ENCODE data around the gene GPR153. TPM values are rescaled to one million over a fixed set of nuclear protein-coding genes. Genes with fewer than 3 reads are reported as not detected.
A peak's percentile ranks its signal among the peaks of the same experiment; 100 is the strongest.

GPR153 gene
- total RNA-seq, 4 donors from 2014 or later, result 5.6 to 12.3 (median 10.2) TPM

DNA sequence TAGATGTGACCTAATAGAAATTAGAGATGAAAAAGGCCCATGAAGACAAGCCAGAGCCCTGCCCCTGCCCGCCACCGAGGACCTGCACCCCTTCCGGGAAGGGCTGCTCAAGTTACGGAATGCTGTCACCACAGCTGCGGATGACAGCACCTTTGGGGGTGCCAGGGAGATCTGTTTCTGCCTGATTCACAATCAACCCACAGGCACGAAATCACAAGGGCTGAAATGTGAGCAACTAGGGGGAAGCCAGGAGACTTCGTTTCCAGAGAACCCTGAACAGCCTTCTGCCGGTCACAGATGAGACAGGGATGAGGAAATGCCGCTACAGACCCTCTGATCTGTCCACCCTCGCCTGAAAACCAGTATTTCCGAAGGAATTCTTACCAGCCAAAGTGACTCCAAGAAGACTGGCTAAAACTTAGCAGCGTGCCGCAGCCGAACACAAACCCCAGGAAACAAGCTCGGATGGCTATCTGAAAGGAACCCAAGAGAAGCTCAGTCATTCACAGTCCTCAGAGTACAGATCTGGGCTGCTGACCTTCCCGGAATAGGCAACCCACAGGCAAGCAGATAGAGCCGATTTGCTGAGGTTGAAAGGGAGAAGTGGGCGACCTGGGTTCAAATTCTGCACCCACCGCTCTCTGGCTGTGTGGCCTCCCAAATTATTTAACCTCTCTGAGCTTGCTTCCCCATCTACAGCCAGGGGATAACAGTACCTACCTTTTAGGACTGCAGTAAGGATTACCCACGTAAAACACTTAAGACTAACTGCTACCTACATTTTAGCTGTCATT, 26.2 kb downstream of the GPR153 start:
- peaks cover 0 to 47% (median 9%) of the 10 kb centered on the region in 3 donors for H3K36me3 ChIP-seq
- H3K27me3 ChIP-seq, result peaks cover 0 to 14% (median 0%) of the 10 kb centered on the region in 4 donors
- 25 to 37% methylated on average over 13 of the region's 20 CpGs for WGBS, 2 donors
- peak overlapping the region; percentile 67 to 93 (median 86) for H3K4me3 ChIP-seq
- no peak for DNase-seq
- H3K27ac ChIP-seq, result peak overlapping the region; percentile 7 to 91 (median 57)
- peaks cover 10 to 21% (median 10%) of the 10 kb centered on the region in 3 donors for H3K4me1 ChIP-seq
- intact Hi-C loops (cut with DNase I), result no loop called here
- TF ChIP-seq, protein P1, sequence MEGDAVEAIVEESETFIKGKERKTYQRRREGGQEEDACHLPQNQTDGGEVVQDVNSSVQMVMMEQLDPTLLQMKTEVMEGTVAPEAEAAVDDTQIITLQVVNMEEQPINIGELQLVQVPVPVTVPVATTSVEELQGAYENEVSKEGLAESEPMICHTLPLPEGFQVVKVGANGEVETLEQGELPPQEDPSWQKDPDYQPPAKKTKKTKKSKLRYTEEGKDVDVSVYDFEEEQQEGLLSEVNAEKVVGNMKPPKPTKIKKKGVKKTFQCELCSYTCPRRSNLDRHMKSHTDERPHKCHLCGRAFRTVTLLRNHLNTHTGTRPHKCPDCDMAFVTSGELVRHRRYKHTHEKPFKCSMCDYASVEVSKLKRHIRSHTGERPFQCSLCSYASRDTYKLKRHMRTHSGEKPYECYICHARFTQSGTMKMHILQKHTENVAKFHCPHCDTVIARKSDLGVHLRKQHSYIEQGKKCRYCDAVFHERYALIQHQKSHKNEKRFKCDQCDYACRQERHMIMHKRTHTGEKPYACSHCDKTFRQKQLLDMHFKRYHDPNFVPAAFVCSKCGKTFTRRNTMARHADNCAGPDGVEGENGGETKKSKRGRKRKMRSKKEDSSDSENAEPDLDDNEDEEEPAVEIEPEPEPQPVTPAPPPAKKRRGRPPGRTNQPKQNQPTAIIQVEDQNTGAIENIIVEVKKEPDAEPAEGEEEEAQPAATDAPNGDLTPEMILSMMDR (IDR thresholded peaks at IDR 0.05), result no peak
- TF ChIP-seq POLR2A (IDR thresholded peaks at IDR 0.05), result no peak
- no peaks in the 10 kb centered on the region for H3K9me3 ChIP-seq

DNA sequence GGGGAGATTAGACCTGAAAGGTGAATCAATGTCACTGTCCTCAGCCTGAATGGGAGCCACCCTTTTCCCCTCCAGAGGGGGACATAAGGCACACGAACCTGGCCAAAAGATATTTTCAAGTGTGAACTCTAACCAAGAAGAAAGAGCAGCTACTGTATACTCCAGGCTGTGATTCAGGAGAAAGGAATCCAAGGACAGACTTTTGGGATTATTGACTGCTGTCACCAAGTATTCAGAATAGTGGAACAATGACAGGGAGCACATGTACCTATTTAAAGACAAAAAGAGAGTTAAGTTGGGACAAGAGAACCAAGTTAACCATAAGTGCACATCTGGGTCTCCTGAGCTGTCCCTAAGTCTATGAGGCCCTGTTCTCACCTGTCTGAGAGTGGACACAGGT, 27.5 kb downstream of the GPR153 start:
- TF ChIP-seq POLR2A (IDR thresholded peaks at IDR 0.05), result no peak
- TF ChIP-seq, protein P1 (IDR thresholded peaks at IDR 0.05), result no peak
- H3K27ac ChIP-seq, result no peak overlapping the region
- H3K4me1 ChIP-seq, result peaks cover 10 to 21% (median 10%) of the 10 kb centered on the region in 3 donors
- peaks cover 0 to 60% (median 13%) of the 10 kb centered on the region in 3 donors for H3K36me3 ChIP-seq
- WGBS, 2 donors, result 33 to 57% methylated on average over 1 of the region's 1 CpG
- no peak overlapping the region for H3K4me3 ChIP-seq
- H3K9me3 ChIP-seq, result no peaks in the 10 kb centered on the region
- no peak for DNase-seq
- intact Hi-C loops (cut with DNase I), result no loop called here
- peaks cover 0 to 1% (median 0%) of the 10 kb centered on the region in 4 donors for H3K27me3 ChIP-seq

DNA sequence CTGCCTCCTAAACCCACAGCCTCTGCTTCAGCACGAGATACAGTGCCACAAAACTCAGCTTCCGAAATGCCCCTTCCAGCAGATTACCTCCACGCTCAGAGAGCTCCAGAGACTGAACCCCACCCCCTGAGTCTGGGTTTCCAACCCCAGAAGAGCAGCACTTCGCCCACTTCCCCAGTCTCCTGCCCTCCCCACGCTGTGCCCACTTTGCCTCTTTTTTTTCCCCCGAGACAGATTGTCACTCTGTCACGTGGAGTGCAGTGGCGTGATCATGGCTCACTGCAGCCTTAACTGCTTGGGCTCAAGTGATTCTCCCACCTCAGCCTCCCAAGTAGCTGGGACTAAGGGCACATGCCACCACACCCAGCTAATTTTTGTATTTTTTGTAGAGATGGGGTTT, 35.2 kb downstream of the GPR153 start:
- Histone ChIP-seq H3K27ac (no peak overlapping the region), H3K4me1 (peaks cover 0 to 31% (median 21%) of the 10 kb centered on the region in 3 donors), H3K4me3 (no peak overlapping the region), H3K27me3 (no peaks in the 10 kb centered on the region), H3K36me3 (peaks cover 0 to 88% (median 30%) of the 10 kb centered on the region in 3 donors), H3K9me3 (no peaks in the 10 kb centered on the region)
- intact Hi-C loops (cut with DNase I), result no loop called here
- DNase-seq, result no peak
- no peak for TF ChIP-seq POLR2A (IDR thresholded peaks at IDR 0.05)
- TF ChIP-seq, protein P1 (IDR thresholded peaks at IDR 0.05), result no peak
- WGBS, 2 donors, result 94 to 96% methylated on average over 8 of the region's 8 CpGs

DNA sequence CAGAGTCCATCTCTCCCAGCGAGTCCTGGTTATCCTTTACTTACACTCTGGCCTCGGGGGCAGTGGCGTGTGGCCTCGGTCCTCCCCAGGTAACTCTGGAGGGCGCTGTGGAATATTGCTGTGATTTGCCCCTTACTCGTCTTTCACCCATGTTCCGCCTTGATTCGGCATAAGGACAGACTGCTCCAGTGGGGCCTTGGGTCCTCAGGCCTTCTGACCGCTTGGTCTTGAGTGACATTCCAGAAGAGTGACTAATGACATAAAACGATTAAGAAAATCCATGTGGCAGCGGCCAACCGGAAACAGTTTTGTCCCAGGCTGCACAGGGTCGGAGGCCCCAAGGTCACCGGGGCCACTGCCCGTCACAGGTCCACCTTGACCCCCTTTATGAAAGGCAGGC, 36.2 kb downstream of the GPR153 start:
- Histone ChIP-seq H3K9me3 (no peaks in the 10 kb centered on the region), H3K4me1 (peaks cover 0 to 40% (median 24%) of the 10 kb centered on the region in 3 donors), H3K36me3 (peaks cover 0 to 79% (median 30%) of the 10 kb centered on the region in 3 donors), H3K4me3 (no peak overlapping the region), H3K27me3 (no peaks in the 10 kb centered on the region), H3K27ac (no peak overlapping the region)
- intact Hi-C loops (cut with DNase I), result no loop called here
- no peak for TF ChIP-seq POLR2A (IDR thresholded peaks at IDR 0.05)
- TF ChIP-seq, protein P1 (IDR thresholded peaks at IDR 0.05), result no peak
- DNase-seq, result no peak
- WGBS, 2 donors, result 76 to 85% methylated on average over 11 to 14 of the region's 15 CpGs

DNA sequence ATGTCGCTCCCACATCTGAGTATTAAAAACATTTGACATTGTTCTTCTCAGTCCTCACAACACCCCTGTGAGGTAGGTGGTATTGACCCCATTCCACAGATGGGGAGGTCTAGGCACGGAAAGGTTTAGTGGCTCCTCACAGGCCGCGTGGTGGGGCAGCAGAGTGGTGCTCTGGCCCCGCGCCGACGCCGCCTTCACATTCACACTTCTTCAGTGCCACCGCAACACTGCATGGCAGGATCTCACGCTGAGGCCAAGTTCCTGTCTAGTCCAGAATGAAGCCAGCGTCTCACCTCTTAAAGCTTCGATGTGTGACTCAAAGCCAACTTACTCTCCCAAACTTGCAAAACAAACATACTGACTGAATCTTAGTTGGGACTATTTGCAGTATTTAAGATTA, 37.3 kb downstream of the GPR153 start:
- Histone ChIP-seq H3K9me3 (no peaks in the 10 kb centered on the region), H3K27me3 (no peaks in the 10 kb centered on the region), H3K27ac (peak overlapping the region in 3 of 4 donors; percentile 70 to 85 (median 74)), H3K4me3 (no peak overlapping the region), H3K4me1 (peaks cover 0 to 48% (median 24%) of the 10 kb centered on the region in 3 donors), H3K36me3 (peaks cover 0 to 68% (median 27%) of the 10 kb centered on the region in 3 donors)
- WGBS, 2 donors, result 94 to 95% methylated on average over 13 of the region's 13 CpGs
- DNase-seq, result no peak
- intact Hi-C loops (cut with DNase I), result no loop called here
- TF ChIP-seq, protein P1 (IDR thresholded peaks at IDR 0.05), result no peak
- TF ChIP-seq POLR2A (IDR thresholded peaks at IDR 0.05), result no peak
